ENCODE data around the gene C19orf12. TPM values are rescaled to one million over a fixed set of nuclear protein-coding genes. Genes with fewer than 3 reads are reported as not detected.

C19orf12 gene
- total and polyA plus RNA-seq, 12 donors = 20.0 to 68.5 (median 43.1) TPM

Other genes with a start within 250 kb of the C19orf12 start
- 1 to 10 TPM in 1 of 9 donors, not detected in 8; 1.1 TPM for gene VSTM2B, start 189.3 kb downstream of the C19orf12 start, total RNA-seq
- gene VSTM2B, start 189.3 kb downstream of the C19orf12 start, polyA plus RNA-seq = 1 to 10 TPM in 1 of 3 donors, under 1 TPM in 2; 0.09 to 1.3 (median 0.17) TPM
- 100 to 1,000 TPM in 2 of 9 donors, 10 to 100 TPM in 7; 65.4 to 131 (median 72.2) TPM for gene POP4, start 109.0 kb downstream of the C19orf12 start, total RNA-seq
- 100 to 1,000 TPM in 1 of 3 donors, 10 to 100 TPM in 2; 79.9 to 134 (median 85.5) TPM for gene POP4, start 109.0 kb downstream of the C19orf12 start, polyA plus RNA-seq
- 10 to 100 TPM in 3 of 9 donors, 1 to 10 TPM in 6; 1.7 to 23.1 (median 6.8) TPM for gene PLEKHF1, start 49.8 kb downstream of the C19orf12 start, total RNA-seq
- 1 to 10 TPM in 2 of 3 donors, under 1 TPM in 1; 0.62 to 9.5 (median 7.9) TPM for gene PLEKHF1, start 49.8 kb downstream of the C19orf12 start, polyA plus RNA-seq
- gene CCNE1, start 96.7 kb upstream of the C19orf12 start, total RNA-seq = 10 to 100 TPM in 1 of 9 donors, 1 to 10 TPM in 8; 3.0 to 67.7 (median 7.0) TPM
- gene CCNE1, start 96.7 kb upstream of the C19orf12 start, polyA plus RNA-seq = 10 to 100 TPM in 1 of 3 donors, 1 to 10 TPM in 2; 8.5 to 10.8 (median 9.5) TPM
- 100 to 1,000 TPM in 1 of 9 donors, 10 to 100 TPM in 8; 37.4 to 115 (median 73.4) TPM for gene URI1, start 227.0 kb upstream of the C19orf12 start, total RNA-seq
- gene URI1, start 227.0 kb upstream of the C19orf12 start, polyA plus RNA-seq = 10 to 100 TPM; 21.6 to 81.9 (median 23.2) TPM

Measured in adrenal gland (tissue), 12 donors.